ENCODE results near the gene CNKSR1.

The CNKSR1 gene

DNA sequence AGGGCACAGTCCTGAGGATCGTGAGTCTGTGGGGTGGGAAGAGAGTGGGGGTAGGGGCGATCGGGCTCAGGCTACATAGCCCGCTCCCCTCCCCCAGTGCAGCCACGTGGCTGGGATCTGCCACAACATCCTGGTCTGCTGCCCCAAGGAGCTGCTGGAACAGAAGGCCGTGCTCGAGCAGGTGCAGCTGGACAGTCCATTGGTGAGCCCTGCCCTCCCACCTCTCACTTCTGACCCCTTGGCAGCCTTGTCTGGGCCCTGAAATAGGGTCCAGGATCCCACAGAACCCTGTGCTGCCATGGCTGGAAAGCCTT is 5.0 kb downstream of the CNKSR1 start:
- ChIA-PET CTCF (interaction anchor here (0.8 to 1.1 kb wide), 2 partner anchors 10 to 182 kb away, joined by 3 to 4 read pairs; no protein-coding TSS in a partner anchor), POLR2A (no interaction called here)
- Histone ChIP-seq H3K27ac (ENCODE audit: extremely low read depth, low read depth, low read length) (no peak overlapping the region), H3K9me3 (ENCODE audit: control insufficient read depth, insufficient read depth, low read depth, low read length) (no peaks in the 10 kb centered on the region), H3K4me3 (ENCODE audit: low read depth, low read length) (no peak overlapping the region), H3K36me3 (ENCODE audit: control insufficient read depth in 2 of 2, insufficient read depth in 1 of 2, low read length in 2 of 2) (no peaks in the 10 kb centered on the region), H3K4me1 (ENCODE audit: control insufficient read depth, insufficient read depth, low read length) (no peaks in the 10 kb centered on the region)
- TF ChIP-seq ZNF2 (tag by site-specific recombination; IDR thresholded peaks at IDR 0.05) (no peak), BCL11B (tag by site-specific recombination; IDR thresholded peaks at IDR 0.05; ENCODE audit: low read depth) (no peak), ZNF747 (tag by site-specific recombination; IDR thresholded peaks at IDR 0.05) (no peak), ZNF426 (tag by site-specific recombination; IDR thresholded peaks at IDR 0.05) (no peak), ZSCAN16 (tag by site-specific recombination; IDR thresholded peaks at IDR 0.05) (no peak), KLF1 (tag by site-specific recombination; IDR thresholded peaks at IDR 0.05) (no peak)
- TF ChIP-seq, protein P1, sequence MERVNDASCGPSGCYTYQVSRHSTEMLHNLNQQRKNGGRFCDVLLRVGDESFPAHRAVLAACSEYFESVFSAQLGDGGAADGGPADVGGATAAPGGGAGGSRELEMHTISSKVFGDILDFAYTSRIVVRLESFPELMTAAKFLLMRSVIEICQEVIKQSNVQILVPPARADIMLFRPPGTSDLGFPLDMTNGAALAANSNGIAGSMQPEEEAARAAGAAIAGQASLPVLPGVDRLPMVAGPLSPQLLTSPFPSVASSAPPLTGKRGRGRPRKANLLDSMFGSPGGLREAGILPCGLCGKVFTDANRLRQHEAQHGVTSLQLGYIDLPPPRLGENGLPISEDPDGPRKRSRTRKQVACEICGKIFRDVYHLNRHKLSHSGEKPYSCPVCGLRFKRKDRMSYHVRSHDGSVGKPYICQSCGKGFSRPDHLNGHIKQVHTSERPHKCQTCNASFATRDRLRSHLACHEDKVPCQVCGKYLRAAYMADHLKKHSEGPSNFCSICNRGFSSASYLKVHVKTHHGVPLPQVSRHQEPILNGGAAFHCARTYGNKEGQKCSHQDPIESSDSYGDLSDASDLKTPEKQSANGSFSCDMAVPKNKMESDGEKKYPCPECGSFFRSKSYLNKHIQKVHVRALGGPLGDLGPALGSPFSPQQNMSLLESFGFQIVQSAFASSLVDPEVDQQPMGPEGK (tag by site-specific recombination; IDR thresholded peaks at IDR 0.05): no peak
- TF ChIP-seq, protein P2, sequence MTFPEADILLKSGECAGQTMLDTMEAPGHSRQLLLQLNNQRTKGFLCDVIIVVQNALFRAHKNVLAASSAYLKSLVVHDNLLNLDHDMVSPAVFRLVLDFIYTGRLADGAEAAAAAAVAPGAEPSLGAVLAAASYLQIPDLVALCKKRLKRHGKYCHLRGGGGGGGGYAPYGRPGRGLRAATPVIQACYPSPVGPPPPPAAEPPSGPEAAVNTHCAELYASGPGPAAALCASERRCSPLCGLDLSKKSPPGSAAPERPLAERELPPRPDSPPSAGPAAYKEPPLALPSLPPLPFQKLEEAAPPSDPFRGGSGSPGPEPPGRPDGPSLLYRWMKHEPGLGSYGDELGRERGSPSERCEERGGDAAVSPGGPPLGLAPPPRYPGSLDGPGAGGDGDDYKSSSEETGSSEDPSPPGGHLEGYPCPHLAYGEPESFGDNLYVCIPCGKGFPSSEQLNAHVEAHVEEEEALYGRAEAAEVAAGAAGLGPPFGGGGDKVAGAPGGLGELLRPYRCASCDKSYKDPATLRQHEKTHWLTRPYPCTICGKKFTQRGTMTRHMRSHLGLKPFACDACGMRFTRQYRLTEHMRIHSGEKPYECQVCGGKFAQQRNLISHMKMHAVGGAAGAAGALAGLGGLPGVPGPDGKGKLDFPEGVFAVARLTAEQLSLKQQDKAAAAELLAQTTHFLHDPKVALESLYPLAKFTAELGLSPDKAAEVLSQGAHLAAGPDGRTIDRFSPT (tag by site-specific recombination; IDR thresholded peaks at IDR 0.05): no peak
- TF ChIP-seq, protein P3, sequence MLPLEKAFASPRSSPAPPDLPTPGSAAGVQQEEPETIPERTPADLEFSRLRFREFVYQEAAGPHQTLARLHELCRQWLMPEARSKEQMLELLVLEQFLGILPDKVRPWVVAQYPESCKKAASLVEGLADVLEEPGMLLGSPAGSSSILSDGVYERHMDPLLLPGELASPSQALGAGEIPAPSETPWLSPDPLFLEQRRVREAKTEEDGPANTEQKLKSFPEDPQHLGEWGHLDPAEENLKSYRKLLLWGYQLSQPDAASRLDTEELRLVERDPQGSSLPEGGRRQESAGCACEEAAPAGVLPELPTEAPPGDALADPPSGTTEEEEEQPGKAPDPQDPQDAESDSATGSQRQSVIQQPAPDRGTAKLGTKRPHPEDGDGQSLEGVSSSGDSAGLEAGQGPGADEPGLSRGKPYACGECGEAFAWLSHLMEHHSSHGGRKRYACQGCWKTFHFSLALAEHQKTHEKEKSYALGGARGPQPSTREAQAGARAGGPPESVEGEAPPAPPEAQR (tag by site-specific recombination; IDR thresholded peaks at IDR 0.05): no peak
- TF ChIP-seq, protein P4, sequence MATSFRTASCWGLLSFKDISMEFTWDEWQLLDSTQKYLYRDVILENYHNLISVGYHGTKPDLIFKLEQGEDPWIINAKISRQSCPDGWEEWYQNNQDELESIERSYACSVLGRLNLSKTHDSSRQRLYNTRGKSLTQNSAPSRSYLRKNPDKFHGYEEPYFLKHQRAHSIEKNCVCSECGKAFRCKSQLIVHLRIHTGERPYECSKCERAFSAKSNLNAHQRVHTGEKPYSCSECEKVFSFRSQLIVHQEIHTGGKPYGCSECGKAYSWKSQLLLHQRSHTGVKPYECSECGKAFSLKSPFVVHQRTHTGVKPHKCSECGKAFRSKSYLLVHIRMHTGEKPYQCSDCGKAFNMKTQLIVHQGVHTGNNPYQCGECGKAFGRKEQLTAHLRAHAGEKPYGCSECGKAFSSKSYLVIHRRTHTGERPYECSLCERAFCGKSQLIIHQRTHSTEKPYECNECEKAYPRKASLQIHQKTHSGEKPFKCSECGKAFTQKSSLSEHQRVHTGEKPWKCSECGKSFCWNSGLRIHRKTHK (tag by site-specific recombination; IDR thresholded peaks at IDR 0.05): no peak

DNA sequence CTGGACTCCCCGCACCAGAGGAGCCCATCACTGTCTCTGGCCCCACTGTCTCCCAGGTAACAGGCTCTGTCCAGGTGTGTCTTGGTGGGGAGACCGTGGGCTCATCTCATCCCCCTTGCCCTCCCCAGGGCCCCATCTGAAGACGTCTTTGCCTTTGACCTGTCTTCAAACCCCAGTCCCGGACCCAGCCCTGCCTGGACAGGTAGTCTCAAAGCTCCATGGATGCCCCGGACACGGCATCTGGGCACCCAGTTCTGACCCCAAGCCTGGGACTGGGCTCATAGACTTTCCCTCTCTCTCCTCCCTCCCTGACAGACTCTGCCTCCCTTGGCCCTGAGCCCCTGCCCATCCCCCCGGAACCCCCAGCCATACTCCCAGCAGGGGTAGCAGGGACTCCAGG is 6.8 kb downstream of the CNKSR1 start:
- POLR2A ChIA-PET: no interaction called here
- Histone ChIP-seq H3K36me3 (ENCODE audit: control insufficient read depth in 2 of 2, insufficient read depth in 1 of 2, low read length in 2 of 2) (no peaks in the 10 kb centered on the region), H3K4me3 (ENCODE audit: low read depth, low read length) (no peak overlapping the region), H3K9me3 (ENCODE audit: control insufficient read depth, insufficient read depth, low read depth, low read length) (no peaks in the 10 kb centered on the region), H3K4me1 (ENCODE audit: control insufficient read depth, insufficient read depth, low read length) (no peaks in the 10 kb centered on the region), H3K27ac (ENCODE audit: extremely low read depth, low read depth, low read length) (no peak overlapping the region)
- CTCF ChIA-PET: no interaction called here
- TF ChIP-seq ZNF596 (tag by site-specific recombination; IDR thresholded peaks at IDR 0.05) (no peak), SP2 (tag by site-specific recombination; IDR thresholded peaks at IDR 0.05) (no peak), ZNF701 (tag by site-specific recombination; IDR thresholded peaks at IDR 0.05) (no peak), ZFP37 (tag by site-specific recombination; IDR thresholded peaks at IDR 0.05) (no peak), OVOL3 (tag by site-specific recombination; IDR thresholded peaks at IDR 0.05) (no peak), SETDB1 (IDR thresholded peaks at IDR 0.05; ENCODE audit: insufficient read length, low read length) (no peak), ZNF621 (tag by site-specific recombination; IDR thresholded peaks at IDR 0.05) (no peak)
- TF ChIP-seq, protein P5, sequence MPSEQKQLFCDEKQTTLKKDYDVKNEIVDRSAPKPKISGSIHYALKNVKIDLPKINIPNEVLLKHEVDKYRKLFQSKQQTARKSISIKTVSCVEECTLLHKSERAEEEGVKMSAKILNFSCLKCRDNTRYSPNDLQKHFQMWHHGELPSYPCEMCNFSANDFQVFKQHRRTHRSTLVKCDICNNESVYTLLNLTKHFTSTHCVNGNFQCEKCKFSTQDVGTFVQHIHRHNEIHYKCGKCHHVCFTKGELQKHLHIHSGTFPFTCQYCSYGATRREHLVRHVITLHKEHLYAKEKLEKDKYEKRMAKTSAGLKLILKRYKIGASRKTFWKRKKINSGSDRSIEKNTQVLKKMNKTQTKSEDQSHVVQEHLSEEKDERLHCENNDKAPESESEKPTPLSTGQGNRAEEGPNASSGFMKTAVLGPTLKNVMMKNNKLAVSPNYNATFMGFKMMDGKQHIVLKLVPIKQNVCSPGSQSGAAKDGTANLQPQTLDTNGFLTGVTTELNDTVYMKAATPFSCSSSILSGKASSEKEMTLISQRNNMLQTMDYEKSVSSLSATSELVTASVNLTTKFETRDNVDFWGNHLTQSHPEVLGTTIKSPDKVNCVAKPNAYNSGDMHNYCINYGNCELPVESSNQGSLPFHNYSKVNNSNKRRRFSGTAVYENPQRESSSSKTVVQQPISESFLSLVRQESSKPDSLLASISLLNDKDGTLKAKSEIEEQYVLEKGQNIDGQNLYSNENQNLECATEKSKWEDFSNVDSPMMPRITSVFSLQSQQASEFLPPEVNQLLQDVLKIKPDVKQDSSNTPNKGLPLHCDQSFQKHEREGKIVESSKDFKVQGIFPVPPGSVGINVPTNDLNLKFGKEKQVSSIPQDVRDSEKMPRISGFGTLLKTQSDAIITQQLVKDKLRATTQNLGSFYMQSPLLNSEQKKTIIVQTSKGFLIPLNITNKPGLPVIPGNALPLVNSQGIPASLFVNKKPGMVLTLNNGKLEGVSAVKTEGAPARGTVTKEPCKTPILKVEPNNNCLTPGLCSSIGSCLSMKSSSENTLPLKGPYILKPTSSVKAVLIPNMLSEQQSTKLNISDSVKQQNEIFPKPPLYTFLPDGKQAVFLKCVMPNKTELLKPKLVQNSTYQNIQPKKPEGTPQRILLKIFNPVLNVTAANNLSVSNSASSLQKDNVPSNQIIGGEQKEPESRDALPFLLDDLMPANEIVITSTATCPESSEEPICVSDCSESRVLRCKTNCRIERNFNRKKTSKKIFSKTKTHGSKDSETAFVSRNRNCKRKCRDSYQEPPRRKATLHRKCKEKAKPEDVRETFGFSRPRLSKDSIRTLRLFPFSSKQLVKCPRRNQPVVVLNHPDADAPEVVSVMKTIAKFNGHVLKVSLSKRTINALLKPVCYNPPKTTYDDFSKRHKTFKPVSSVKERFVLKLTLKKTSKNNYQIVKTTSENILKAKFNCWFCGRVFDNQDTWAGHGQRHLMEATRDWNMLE (tag by site-specific recombination; conservative IDR thresholded peaks at IDR 0.05; ENCODE audit: low read depth): no peak
- TF ChIP-seq, protein P6, sequence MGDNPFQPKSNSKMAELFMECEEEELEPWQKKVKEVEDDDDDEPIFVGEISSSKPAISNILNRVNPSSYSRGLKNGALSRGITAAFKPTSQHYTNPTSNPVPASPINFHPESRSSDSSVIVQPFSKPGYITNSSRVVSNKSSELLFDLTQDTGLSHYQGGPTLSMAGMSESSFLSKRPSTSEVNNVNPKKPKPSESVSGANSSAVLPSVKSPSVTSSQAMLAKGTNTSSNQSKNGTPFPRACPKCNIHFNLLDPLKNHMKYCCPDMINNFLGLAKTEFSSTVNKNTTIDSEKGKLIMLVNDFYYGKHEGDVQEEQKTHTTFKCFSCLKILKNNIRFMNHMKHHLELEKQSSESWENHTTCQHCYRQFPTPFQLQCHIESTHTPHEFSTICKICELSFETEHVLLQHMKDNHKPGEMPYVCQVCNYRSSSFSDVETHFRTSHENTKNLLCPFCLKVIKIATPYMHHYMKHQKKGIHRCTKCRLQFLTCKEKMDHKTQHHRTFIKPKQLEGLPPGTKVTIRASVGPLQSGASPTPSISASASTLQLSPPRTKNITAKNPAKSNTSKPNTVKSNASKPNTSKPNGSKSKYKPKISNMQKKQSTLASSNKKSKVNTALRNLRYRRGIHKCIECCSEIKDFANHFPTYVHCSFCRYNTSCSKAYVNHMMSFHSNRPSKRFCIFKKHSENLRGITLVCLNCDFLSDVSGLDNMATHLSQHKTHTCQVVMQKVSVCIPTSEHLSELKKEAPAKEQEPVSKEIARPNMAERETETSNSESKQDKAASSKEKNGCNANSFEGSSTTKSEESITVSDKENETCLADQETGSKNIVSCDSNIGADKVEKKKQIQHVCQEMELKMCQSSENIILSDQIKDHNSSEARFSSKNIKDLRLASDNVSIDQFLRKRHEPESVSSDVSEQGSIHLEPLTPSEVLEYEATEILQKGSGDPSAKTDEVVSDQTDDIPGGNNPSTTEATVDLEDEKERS (tag by site-specific recombination; IDR thresholded peaks at IDR 0.05): no peak

Measured in HEK293 (cell line).